HG03521 (cell line): ENCODE measurements around the gene HIPK2.
A peak's percentile ranks its signal among the peaks of the same experiment; 100 is the strongest.

Experiments
- ATAC-seq: cut with Tn5 transposase; IDR thresholded peaks from one replicate; pipeline ENCODE4 v1.9.1; 2021; ENCODE audit warnings: mild to moderate bottlenecking, moderate library complexity; ENCODE audit not compliant: unreplicated experiment

The HIPK2 gene

GRCh38 chr7:139718141-139718540 lies 59.7 kb downstream of the HIPK2 start:
- no peak for ATAC-seq

GRCh38 chr7:139716156-139716942 lies 61.4 kb downstream of the HIPK2 start:
- no peak for ATAC-seq

- ATAC-seq = no peak
These were observed 62.5 kb downstream of the HIPK2 start for GRCh38 chr7:139715194-139715815.

GRCh38 chr7:139714163-139714901 lies 63.5 kb downstream of the HIPK2 start:
- peak; percentile 86 for ATAC-seq

- no peak for ATAC-seq
These were observed 64.2 kb downstream of the HIPK2 start for GRCh38 chr7:139713526-139714162.

GRCh38 chr7:139713061-139713460 lies 64.7 kb downstream of the HIPK2 start:
- no peak for ATAC-seq

GRCh38 chr7:139711991-139712743 lies 65.6 kb downstream of the HIPK2 start:
- no peak for ATAC-seq

- no peak for ATAC-seq
These were observed 67.8 kb downstream of the HIPK2 start for GRCh38 chr7:139710036-139710435.

GRCh38 chr7:139709485-139709884 lies 68.3 kb downstream of the HIPK2 start:
- no peak for ATAC-seq

GRCh38 chr7:139708541-139708940 lies 69.3 kb downstream of the HIPK2 start:
- peak; percentile 85 for ATAC-seq

- no peak for ATAC-seq
These were observed 71.0 kb downstream of the HIPK2 start for GRCh38 chr7:139706837-139707236.

GRCh38 chr7:139704308-139704879 lies 73.4 kb downstream of the HIPK2 start:
- no peak for ATAC-seq

- ATAC-seq = peak; percentile 24
These were observed 74.1 kb downstream of the HIPK2 start for GRCh38 chr7:139703487-139704307.

- peak; percentile 71 for ATAC-seq
These were observed 74.8 kb downstream of the HIPK2 start for GRCh38 chr7:139702811-139703486.

- no peak for ATAC-seq
These were observed 75.5 kb downstream of the HIPK2 start for GRCh38 chr7:139702313-139702731.

- ATAC-seq = no peak
These were observed 75.9 kb downstream of the HIPK2 start for GRCh38 chr7:139701908-139702307.

- no peak for ATAC-seq
These were observed 77.1 kb downstream of the HIPK2 start for GRCh38 chr7:139700505-139701235.
